H1 (cell line): ENCODE results near the gene KNCN. TPM values are rescaled to one million over a fixed set of nuclear protein-coding genes. Genes with fewer than 3 reads are reported as not detected.

Experiments
- CTCF ChIA-PET: fragments of 300-600 bp; sonication (Branson Sonifier 250); formaldehyde crosslinking; loops from one replicate; lab custom pipeline; 2021; ENCODE audit not compliant: partially characterized antibody; lab: Charles Lee
- POLR2A ChIA-PET: fragments of 300-600 bp; sonication (Branson Sonifier 250); formaldehyde crosslinking; loops from one replicate; lab custom pipeline; 2021; ENCODE audit warnings: inconsistent platforms; ENCODE audit not compliant: partially characterized antibody; lab: Charles Lee
- DNase-seq, 2 experiments: peaks; one replicate each; pipeline versions ENCODE4 v3.0.0 to v3.0.0-alpha.2; 2010 to 2022; ENCODE audit warnings: low spot score in 2 of 2, low read depth in 1 of 2, mixed read lengths in 1 of 2
- FAIRE-seq: peaks from 2 replicates; lab custom pipeline; 2011; peaks lifted over from hg19 to GRCh38; lab: Jason Lieb, UNC
- H2AFZ ChIP-seq: 2 replicates; pipeline ENCODE4 v1.8.1; 2012; ENCODE audit warnings: low read length, inconsistent platforms
- H2AK5ac ChIP-seq: 2 replicates; pipeline ENCODE4 v1.6.1; 2013; ENCODE audit warnings: low read depth, low read length
- H2BK120ac ChIP-seq: replicated peaks from 2 replicates; pipeline ENCODE3; 2013; ENCODE audit warnings: low read depth, low read length, inconsistent platforms
- H2BK12ac ChIP-seq: 2 replicates; pipeline ENCODE4 v1.6.1; 2013; ENCODE audit warnings: low read depth, low read length
- H2BK15ac ChIP-seq: 2 replicates; pipeline ENCODE4 v1.6.1; 2013; ENCODE audit warnings: low read length
- H2BK20ac ChIP-seq: 2 replicates; pipeline ENCODE4 v1.6.1; 2013; ENCODE audit warnings: low read length
- H2BK5ac ChIP-seq: 2 replicates; pipeline ENCODE4 v1.6.1; 2013; ENCODE audit warnings: low read depth, low read length
- H3K14ac ChIP-seq: 2 replicates; pipeline ENCODE4 v1.6.1; 2013; ENCODE audit warnings: inconsistent platforms; ENCODE audit not compliant: insufficient read length
- H3K18ac ChIP-seq: 2 replicates; pipeline ENCODE4 v1.6.1; 2013; ENCODE audit warnings: low read length; ENCODE audit errors: extremely low read depth
- H3K23ac ChIP-seq: 2 replicates; pipeline ENCODE4 v1.6.1; 2013; ENCODE audit warnings: inconsistent platforms; ENCODE audit not compliant: insufficient read length
- H3K23me2 ChIP-seq: 2 replicates; pipeline ENCODE4 v1.6.1; 2013; ENCODE audit warnings: low read depth, low read length
- H3K27ac ChIP-seq: 2 replicates; pipeline ENCODE4 v1.6.1; 2011; ENCODE audit warnings: low read depth, low read length, inconsistent platforms
- H3K27me3 ChIP-seq, 4 experiments: replicated peaks in 1 of 4; 1 replicate in 1 of 4; 2 replicates in 3 of 4; pipeline versions ENCODE4 v1.6.1 to v1.8.1; 2011 to 2013; ENCODE audit warnings: low read length in 3 of 4, mild to moderate bottlenecking in 3 of 4, inconsistent platforms in 2 of 4, mixed read lengths in 2 of 4, moderate library complexity in 1 of 4; ENCODE audit not compliant: control insufficient read depth in 3 of 4, insufficient read depth in 3 of 4; ENCODE audit errors: extremely low read depth in 1 of 4
- H3K36me3 ChIP-seq, 4 experiments: 2 replicates each; pipeline versions ENCODE4 v1.6.1 to v1.8.1; 2011 to 2013; ENCODE audit warnings: mild to moderate bottlenecking in 4 of 4, low read length in 3 of 4, moderate library complexity in 2 of 4, control low read depth in 1 of 4, inconsistent platforms in 1 of 4; ENCODE audit not compliant: insufficient read depth in 4 of 4, control insufficient read depth in 2 of 4
- H3K4ac ChIP-seq: replicated peaks from 2 replicates; pipeline ENCODE3; 2013; ENCODE audit warnings: low read length, low read depth, mixed read lengths, inconsistent platforms; ENCODE audit not compliant: insufficient read length
- H3K4me1 ChIP-seq, 4 experiments: replicated peaks in 1 of 4; 1 replicate in 1 of 4; 2 replicates in 3 of 4; pipeline versions ENCODE4 v1.6.1 to v1.8.1; 2011 to 2013; ENCODE audit warnings: low read length in 3 of 4, inconsistent platforms in 2 of 4, mixed read lengths in 1 of 4; ENCODE audit not compliant: insufficient read depth in 4 of 4, control insufficient read depth in 3 of 4
- H3K4me2 ChIP-seq, 2 experiments: 2 replicates each; pipeline versions ENCODE4 v1.6.1 to v1.8.1; 2011 to 2013; ENCODE audit warnings: low read depth in 2 of 2, low read length in 2 of 2, control low read depth in 1 of 2, inconsistent platforms in 1 of 2, mild to moderate bottlenecking in 1 of 2; ENCODE audit not compliant: insufficient read depth in 1 of 2
- H3K4me3 ChIP-seq, 4 experiments: fragments of 200-600, 300-600 bp in 1 of 4; sonication (generic), shearing (Covaris generic), sonication (Bioruptor Twin) in 1 of 4; 2 replicates each; pipeline versions ENCODE4 v1.5.1 to v1.8.1; 2011 to 2016; ENCODE audit warnings: low read length in 4 of 4, low read depth in 3 of 4, control low read depth in 2 of 4, inconsistent platforms in 2 of 4, mild to moderate bottlenecking in 2 of 4, mixed read lengths in 1 of 4, moderate library complexity in 1 of 4; ENCODE audit not compliant: insufficient read depth in 2 of 4; ENCODE audit errors: extremely low read depth in 1 of 4
- H3K56ac ChIP-seq: replicated peaks from 2 replicates; pipeline ENCODE3; 2013; ENCODE audit warnings: low read depth, mild to moderate bottlenecking, mixed read lengths, low read length, inconsistent platforms; ENCODE audit not compliant: insufficient read length
- H3K79me1 ChIP-seq: 2 replicates; pipeline ENCODE4 v1.6.1; 2013; ENCODE audit warnings: low read depth, low read length, control low read depth
- H3K79me2 ChIP-seq, 2 experiments: 2 replicates each; pipeline versions ENCODE4 v1.6.1 to v1.8.1; 2012 to 2013; ENCODE audit warnings: low read length in 2 of 2, mild to moderate bottlenecking in 2 of 2, inconsistent platforms in 1 of 2; ENCODE audit not compliant: insufficient read depth in 2 of 2, control insufficient read depth in 1 of 2
- H3K9ac ChIP-seq, 4 experiments: replicated peaks in 1 of 4; 1 replicate in 1 of 4; 2 replicates in 3 of 4; pipeline versions ENCODE4 v1.6.1 to v1.8.1; 2011 to 2013; ENCODE audit warnings: low read depth in 3 of 4, low read length in 3 of 4, control low read depth in 2 of 4, mild to moderate bottlenecking in 2 of 4, moderate library complexity in 2 of 4, inconsistent platforms in 1 of 4; ENCODE audit errors: extremely low read depth in 1 of 4
- H3K9me3 ChIP-seq, 2 experiments: 2 replicates each; pipeline versions ENCODE4 v1.6.1 to v1.8.1; 2012 to 2013; ENCODE audit warnings: mild to moderate bottlenecking in 2 of 2, moderate library complexity in 2 of 2, control low read depth in 1 of 2, inconsistent platforms in 1 of 2, low read depth in 1 of 2, low read length in 1 of 2, mixed read lengths in 1 of 2; ENCODE audit not compliant: insufficient read depth in 2 of 2
- H4K20me1 ChIP-seq, 2 experiments: replicated peaks in 1 of 2; 2 replicates each; pipeline versions ENCODE3 to v1.8.1; 2011 to 2013; ENCODE audit warnings: inconsistent platforms in 2 of 2, low read length in 2 of 2, mild to moderate bottlenecking in 1 of 2; ENCODE audit not compliant: insufficient read depth in 2 of 2, control insufficient read depth in 1 of 2
- H4K5ac ChIP-seq: 2 replicates; pipeline ENCODE4 v1.6.1; 2013; ENCODE audit warnings: low read length, low read depth, mixed read lengths, inconsistent platforms; ENCODE audit not compliant: insufficient read length
- H4K8ac ChIP-seq: 2 replicates; pipeline ENCODE4 v1.8.0; 2013; ENCODE audit warnings: mild to moderate bottlenecking, moderate library complexity, low read length, inconsistent platforms; ENCODE audit not compliant: insufficient read depth; ENCODE audit errors: extremely low read depth
- H4K91ac ChIP-seq: replicated peaks from 2 replicates; pipeline ENCODE3; 2013; ENCODE audit warnings: low read length, mixed read lengths, inconsistent platforms; ENCODE audit not compliant: insufficient read length
- CEBPB ChIP-seq: IDR thresholded peaks from 2 replicates; pipeline ENCODE4 v1.6.1; 2012; ENCODE audit warnings: low read depth, low read length
- CREB1 ChIP-seq: IDR thresholded peaks from 2 replicates; pipeline ENCODE4 v1.6.1; 2012; ENCODE audit warnings: inconsistent platforms
- EGR1 ChIP-seq: IDR thresholded peaks from 2 replicates; pipeline ENCODE4 v1.6.1; 2011; ENCODE audit warnings: low read depth, low read length, borderline replicate concordance
- KDM1A ChIP-seq: fragments of 200-600, 300-600 bp; sonication (generic); IDR thresholded peaks from 2 replicates; pipeline ENCODE4 v1.7.1; 2016; ENCODE audit warnings: mild to moderate bottlenecking, low read length, borderline replicate concordance
- KDM4A ChIP-seq: IDR thresholded peaks from one replicate; pipeline ENCODE4 v1.7.1; 2012; ENCODE audit warnings: low read depth, mild to moderate bottlenecking, moderate library complexity, low read length, inconsistent platforms; ENCODE audit not compliant: severe bottlenecking
- RXRA ChIP-seq: IDR thresholded peaks from 2 replicates; pipeline ENCODE4 v1.6.1; 2011; ENCODE audit warnings: low read depth, mild to moderate bottlenecking, low read length, moderate library complexity; ENCODE audit not compliant: insufficient read depth
- SIX5 ChIP-seq: IDR thresholded peaks from 2 replicates; pipeline ENCODE4 v1.6.1; 2011; ENCODE audit warnings: mild to moderate bottlenecking, low read depth, low read length
- SP2 ChIP-seq: IDR thresholded peaks from 2 replicates; pipeline ENCODE4 v1.6.1; 2012; ENCODE audit warnings: mild to moderate bottlenecking, low read length, inconsistent platforms
- SRF ChIP-seq: IDR thresholded peaks from 2 replicates; pipeline ENCODE4 v1.6.1; 2011; ENCODE audit warnings: mild to moderate bottlenecking, low read depth, low read length, moderate library complexity
- WGBS, 2 experiments: shearing (Covaris generic) in 1 of 2; methylation state at CpG; one replicate each; pipeline versions ENCODE4 v1.1.6 to v1.1.7; 2013 to 2015; ENCODE audit warnings: low lambda C conversion rate in 2 of 2, mixed read lengths in 2 of 2, inconsistent platforms in 1 of 2, low coverage in 1 of 2, missing lambda C conversion rate in 1 of 2; ENCODE audit not compliant: insufficient replicate concordance in 2 of 2, insufficient coverage in 1 of 2, insufficient read length in 1 of 2; ENCODE audit errors: extremely low coverage in 1 of 2, missing lambda C conversion rate in 1 of 2; 5-methylcytosine and 5-hydroxymethylcytosine counted together
- polyA plus RNA-seq, 7 experiments: library from polyadenylated mRNA; depleted of rRNA in 3 of 7; stranded (reverse) in 5 of 7; unstranded in 2 of 7; fragments of >200 nt in 5 of 7; fragments of 200-250 nt in 2 of 7; gene quantifications; 1 replicate in 5 of 7; 2 replicates in 1 of 7; 4 replicates in 1 of 7; pipeline versions ENCODE4 v1.2.1 to v1.2.3, GENCODE V29; 2011 to 2013; ENCODE audit warnings: missing spikeins in 2 of 7, mixed read lengths in 2 of 7
- total RNA-seq: library from RNA; stranded (reverse); fragmentation: NEBNext Ultra II Directional; extraction: Animal tissue kit (Norgen Biotek cat#: 25700); gene quantifications from 2 replicates; pipeline ENCODE4 v1.2.1, GENCODE V29; 2021
- TF ChIP-seq, protein P1 (sequence below), 3 experiments: IDR thresholded peaks; 1 replicate in 2 of 3; 2 replicates in 1 of 3; pipeline versions ENCODE4 v1.5.1 to v1.6.1; 2011; ENCODE audit warnings: low read length in 3 of 3, mild to moderate bottlenecking in 3 of 3, inconsistent platforms in 2 of 3, low read depth in 1 of 3, moderate library complexity in 1 of 3; ENCODE audit not compliant: insufficient read depth in 1 of 3; ENCODE audit errors: control extremely low read depth in 1 of 3

Gene KNCN
- total and polyA plus RNA-seq, 2 of the 8 experiments (the other 6 are each of a cell fraction or from before 2014, with no cell fraction given): not detected

DNA sequence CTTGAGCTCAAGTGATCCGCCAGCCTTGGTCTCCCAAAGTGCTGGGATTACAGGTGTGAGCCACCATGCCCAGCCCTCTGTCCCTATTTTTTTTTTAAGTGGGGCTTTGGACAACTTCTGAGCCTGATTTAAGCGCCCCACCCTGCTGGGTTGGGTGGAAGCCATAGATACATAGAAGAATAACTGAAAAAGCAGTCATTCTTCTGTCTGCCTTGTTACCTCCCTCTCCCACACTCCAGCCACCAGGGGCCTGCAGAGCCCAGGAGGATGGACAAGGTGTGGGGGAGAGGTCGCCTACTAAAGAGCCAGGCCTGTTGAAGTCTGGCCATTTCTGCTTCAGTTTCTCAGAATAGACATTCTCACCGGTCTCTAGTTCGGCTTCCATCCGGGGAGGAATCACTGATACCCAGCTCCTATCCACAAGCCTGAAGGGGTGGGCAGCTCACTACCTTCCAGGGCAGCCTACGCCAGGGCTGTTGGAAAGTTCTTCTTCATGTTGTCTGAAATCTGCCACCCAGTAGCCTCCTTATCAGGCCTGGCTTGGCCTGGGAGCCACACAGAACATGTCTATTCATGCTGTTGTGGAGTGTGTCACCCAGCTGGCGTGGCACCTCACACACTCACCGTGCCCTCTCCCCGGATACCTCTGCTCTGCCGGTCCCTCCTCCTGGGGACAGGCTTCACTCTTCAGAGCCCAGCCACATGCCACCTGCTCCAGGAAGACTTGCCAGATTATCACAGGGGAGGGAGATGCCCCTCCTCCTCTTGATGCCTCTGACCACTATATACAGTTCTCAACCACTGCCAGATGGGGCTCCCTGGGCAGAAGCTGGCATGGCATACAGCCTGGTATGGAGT is 27.7 kb downstream of the KNCN start:
- peaks cover 17 to 49% (median 28%) of the 10 kb centered on the region in 4 experiments for H3K4me1 ChIP-seq
- no peak overlapping the region for H3K4ac ChIP-seq
- no peak overlapping the region for H2BK20ac ChIP-seq
- CTCF ChIA-PET: interaction anchor here (0.6 to 18.9 kb wide), 13 partner anchors 7 to 110 kb away, joined by 3 to 287 read pairs (median 6); partner anchors contain the start of gene DMBX1
- no peaks in the 10 kb centered on the region for H3K36me3 ChIP-seq
- peak overlapping the region; percentile 10; the same call in 1 of the 2 replicates for H3K18ac ChIP-seq
- H3K9ac ChIP-seq: no peak overlapping the region
- H3K27me3 ChIP-seq: peaks cover 12 to 60% (median 49%) of the 10 kb centered on the region in 4 experiments
- no peak overlapping the region for H2BK120ac ChIP-seq
- no peak overlapping the region for H2AK5ac ChIP-seq
- H4K20me1 ChIP-seq: peaks cover 1 to 2% of the 10 kb centered on the region in 2 experiments
- H4K5ac ChIP-seq: no peak overlapping the region
- no peak overlapping the region for H2BK12ac ChIP-seq
- DNase-seq: no peak
- no peak overlapping the region for H3K27ac ChIP-seq
- H3K23ac ChIP-seq: no peak overlapping the region
- 87% methylated on average over 11 of the region's 11 CpGs; no CpG with 5 or more reads in 1 of the 2 experiments for WGBS, 2 experiments
- no peaks in the 10 kb centered on the region for H3K23me2 ChIP-seq
- no peak overlapping the region for H2AFZ ChIP-seq
- no peak overlapping the region for H2BK5ac ChIP-seq
- no peak overlapping the region for H2BK15ac ChIP-seq
- no peak overlapping the region for H3K4me3 ChIP-seq
- H3K79me1 ChIP-seq: no peaks in the 10 kb centered on the region
- no peak overlapping the region for H3K14ac ChIP-seq
- no peak overlapping the region for H4K91ac ChIP-seq
- H3K79me2 ChIP-seq: no peaks in the 10 kb centered on the region
- no peak overlapping the region for H3K56ac ChIP-seq
- FAIRE-seq: no peak
- no peak overlapping the region for H4K8ac ChIP-seq
- no peak overlapping the region for H3K4me2 ChIP-seq
- no peaks in the 10 kb centered on the region for H3K9me3 ChIP-seq
- POLR2A ChIA-PET: no interaction called here
- TF ChIP-seq SRF: no peak
- no peak for TF ChIP-seq EGR1
- no peak for TF ChIP-seq KDM1A
- no peak for TF ChIP-seq SP2
- no peak for TF ChIP-seq RXRA
- no peak for TF ChIP-seq KDM4A
- TF ChIP-seq, protein P1, sequence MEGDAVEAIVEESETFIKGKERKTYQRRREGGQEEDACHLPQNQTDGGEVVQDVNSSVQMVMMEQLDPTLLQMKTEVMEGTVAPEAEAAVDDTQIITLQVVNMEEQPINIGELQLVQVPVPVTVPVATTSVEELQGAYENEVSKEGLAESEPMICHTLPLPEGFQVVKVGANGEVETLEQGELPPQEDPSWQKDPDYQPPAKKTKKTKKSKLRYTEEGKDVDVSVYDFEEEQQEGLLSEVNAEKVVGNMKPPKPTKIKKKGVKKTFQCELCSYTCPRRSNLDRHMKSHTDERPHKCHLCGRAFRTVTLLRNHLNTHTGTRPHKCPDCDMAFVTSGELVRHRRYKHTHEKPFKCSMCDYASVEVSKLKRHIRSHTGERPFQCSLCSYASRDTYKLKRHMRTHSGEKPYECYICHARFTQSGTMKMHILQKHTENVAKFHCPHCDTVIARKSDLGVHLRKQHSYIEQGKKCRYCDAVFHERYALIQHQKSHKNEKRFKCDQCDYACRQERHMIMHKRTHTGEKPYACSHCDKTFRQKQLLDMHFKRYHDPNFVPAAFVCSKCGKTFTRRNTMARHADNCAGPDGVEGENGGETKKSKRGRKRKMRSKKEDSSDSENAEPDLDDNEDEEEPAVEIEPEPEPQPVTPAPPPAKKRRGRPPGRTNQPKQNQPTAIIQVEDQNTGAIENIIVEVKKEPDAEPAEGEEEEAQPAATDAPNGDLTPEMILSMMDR (IDR thresholded peaks at IDR 0.05; ENCODE audit: control extremely low read depth in 1 of 3, insufficient read depth in 1 of 3, low read depth in 1 of 3, low read length in 3 of 3): no peak
- no peak for TF ChIP-seq CREB1
- no peak for TF ChIP-seq SIX5
- no peak for TF ChIP-seq CEBPB
